ENCODE measurements around the gene FPGS. TPM values are rescaled to one million over a fixed set of nuclear protein-coding genes. Genes with fewer than 3 reads are reported as not detected.

The FPGS gene
- total RNA-seq, 1 donor from 2014 or later = 55.4 TPM

- H3K36me3 ChIP-seq = peaks cover 14% of the 10 kb centered on the region
- H3K4me3 ChIP-seq = peak overlapping the region; percentile 86
- H3K27ac ChIP-seq = peak overlapping the region; percentile 88
- TF ChIP-seq, protein P1, sequence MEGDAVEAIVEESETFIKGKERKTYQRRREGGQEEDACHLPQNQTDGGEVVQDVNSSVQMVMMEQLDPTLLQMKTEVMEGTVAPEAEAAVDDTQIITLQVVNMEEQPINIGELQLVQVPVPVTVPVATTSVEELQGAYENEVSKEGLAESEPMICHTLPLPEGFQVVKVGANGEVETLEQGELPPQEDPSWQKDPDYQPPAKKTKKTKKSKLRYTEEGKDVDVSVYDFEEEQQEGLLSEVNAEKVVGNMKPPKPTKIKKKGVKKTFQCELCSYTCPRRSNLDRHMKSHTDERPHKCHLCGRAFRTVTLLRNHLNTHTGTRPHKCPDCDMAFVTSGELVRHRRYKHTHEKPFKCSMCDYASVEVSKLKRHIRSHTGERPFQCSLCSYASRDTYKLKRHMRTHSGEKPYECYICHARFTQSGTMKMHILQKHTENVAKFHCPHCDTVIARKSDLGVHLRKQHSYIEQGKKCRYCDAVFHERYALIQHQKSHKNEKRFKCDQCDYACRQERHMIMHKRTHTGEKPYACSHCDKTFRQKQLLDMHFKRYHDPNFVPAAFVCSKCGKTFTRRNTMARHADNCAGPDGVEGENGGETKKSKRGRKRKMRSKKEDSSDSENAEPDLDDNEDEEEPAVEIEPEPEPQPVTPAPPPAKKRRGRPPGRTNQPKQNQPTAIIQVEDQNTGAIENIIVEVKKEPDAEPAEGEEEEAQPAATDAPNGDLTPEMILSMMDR (IDR thresholded peaks at IDR 0.05) = no peak
- intact Hi-C loops (cut with DNase I) = no loop called here
- H3K27me3 ChIP-seq (ENCODE audit: low read depth) = no peaks in the 10 kb centered on the region
- H3K9me3 ChIP-seq = no peaks in the 10 kb centered on the region
- peaks cover 83% of the 10 kb centered on the region for H3K4me1 ChIP-seq
- DNase-seq (no peak), ATAC-seq (no peak)
Measured at GRCh38 chr9:127854960-127855359, 52.3 kb downstream of the FPGS start.

DNA sequence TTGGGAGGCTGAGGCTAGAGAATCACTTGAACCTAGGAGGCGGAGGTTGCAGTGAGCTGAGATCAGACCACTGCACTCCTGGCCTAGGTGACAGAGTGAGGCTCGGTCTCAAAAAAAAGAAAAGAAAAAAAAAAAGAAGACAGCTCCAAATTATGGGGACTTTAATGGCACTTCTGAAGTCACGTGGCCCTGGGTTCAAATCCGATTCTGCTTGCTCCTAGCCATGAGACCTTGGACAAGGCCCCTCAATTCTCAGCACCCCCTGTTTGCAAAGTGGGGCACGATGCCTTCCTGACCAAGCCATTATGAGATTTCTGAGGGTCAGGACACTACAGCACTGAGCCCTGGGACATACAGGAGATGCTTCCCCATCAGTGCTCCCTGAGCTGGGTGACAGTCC is 52.8 kb downstream of the FPGS start:
- no peak for ATAC-seq
- peak overlapping the region; percentile 88 for H3K27ac ChIP-seq

DNA sequence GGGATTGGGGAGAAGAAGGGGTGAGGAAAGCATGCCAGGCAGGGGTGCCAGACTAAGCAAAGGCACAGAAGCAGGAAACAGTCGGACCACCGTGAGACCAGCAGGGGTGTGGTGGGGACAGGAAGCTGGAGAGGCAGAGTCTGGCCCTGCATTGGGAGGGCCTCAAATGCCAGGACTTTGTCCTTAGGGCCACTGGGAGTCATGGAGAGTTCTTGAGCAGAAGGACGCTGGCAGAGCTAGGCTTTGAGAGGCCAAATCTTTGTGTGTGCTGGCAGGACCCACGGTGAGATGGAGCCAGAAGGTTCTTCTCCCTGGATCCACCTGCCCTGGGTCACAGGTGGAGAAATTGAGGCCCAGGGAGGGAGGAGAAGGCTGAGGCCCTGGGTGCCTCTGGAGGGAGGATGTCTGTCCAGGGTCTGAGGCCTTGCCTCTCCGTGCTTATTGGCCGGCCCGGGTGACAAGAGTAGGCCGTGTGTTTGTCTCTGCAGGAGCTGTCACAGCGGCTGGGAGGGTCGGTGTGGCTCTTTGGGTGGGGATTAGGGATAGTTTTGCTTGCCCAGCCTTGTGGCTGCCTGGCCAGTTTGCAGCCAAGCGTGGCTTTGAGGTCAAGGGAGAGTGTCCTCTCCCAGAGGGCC is 53.5 kb downstream of the FPGS start:
- Histone ChIP-seq H3K27me3 (ENCODE audit: low read depth) (no peaks in the 10 kb centered on the region), H3K4me3 (no peak overlapping the region), H3K4me1 (peaks cover 86% of the 10 kb centered on the region), H3K27ac (peak overlapping the region; percentile 64), H3K9me3 (no peaks in the 10 kb centered on the region), H3K36me3 (peaks cover 1% of the 10 kb centered on the region)
- ATAC-seq (no peak), DNase-seq (no peak)
- TF ChIP-seq, protein P1 (IDR thresholded peaks at IDR 0.05) = no peak
- intact Hi-C loops (cut with DNase I) = no loop called here

More for the DNA sequence above, 52.8 kb downstream of the FPGS start:
- Histone ChIP-seq H3K27me3 (ENCODE audit: low read depth) (no peaks in the 10 kb centered on the region), H3K4me3 (no peak overlapping the region), H3K36me3 (peaks cover 8% of the 10 kb centered on the region), H3K4me1 (peaks cover 86% of the 10 kb centered on the region), H3K9me3 (no peaks in the 10 kb centered on the region)
- intact Hi-C loops (cut with DNase I) = no loop called here
- no peak for DNase-seq
- TF ChIP-seq, protein P1 (IDR thresholded peaks at IDR 0.05) = no peak

GRCh38 chr9:127856729-127857116 is 54.0 kb downstream of the FPGS start:
- intact Hi-C loops (cut with DNase I) = no loop called here
- Histone ChIP-seq H3K27me3 (ENCODE audit: low read depth) (no peaks in the 10 kb centered on the region), H3K9me3 (no peaks in the 10 kb centered on the region), H3K27ac (peak overlapping the region; percentile 64), H3K36me3 (no peaks in the 10 kb centered on the region), H3K4me1 (peaks cover 88% of the 10 kb centered on the region), H3K4me3 (no peak overlapping the region)
- no peak for DNase-seq
- no peak for ATAC-seq
- TF ChIP-seq, protein P1 (IDR thresholded peaks at IDR 0.05) = no peak

- no peaks in the 10 kb centered on the region for H3K9me3 ChIP-seq
- DNase-seq = no peak
- peak overlapping the region; percentile 64 for H3K27ac ChIP-seq
- ATAC-seq = no peak
- no peaks in the 10 kb centered on the region for H3K27me3 ChIP-seq (ENCODE audit: low read depth)
- H3K4me3 ChIP-seq = no peak overlapping the region
- intact Hi-C loops (cut with DNase I) = no loop called here
- peaks cover 88% of the 10 kb centered on the region for H3K4me1 ChIP-seq
- H3K36me3 ChIP-seq = no peaks in the 10 kb centered on the region
- TF ChIP-seq, protein P1 (IDR thresholded peaks at IDR 0.05) = no peak
Measured at GRCh38 chr9:127857278-127857677, 54.6 kb downstream of the FPGS start.
